Lower leg skin (tissue), 3 donors: ENCODE data around the gene CAPN5.

Source experiments
- POLR2A ChIP-seq, 2 donors: fragments of 450-650 bp; IDR thresholded peaks; one replicate each; pipeline ENCODE4 v1.6.1; 2016 to 2017; ENCODE audit warnings: antibody characterized with exemption in 2 of 2, mild to moderate bottlenecking in 1 of 2, moderate library complexity in 1 of 2
- TF ChIP-seq, protein P1 (sequence below), 3 donors: fragments of 450-650 bp; IDR thresholded peaks; one replicate each; pipeline ENCODE4 v1.5.1; 2016; ENCODE audit warnings: antibody characterized with exemption in 3 of 3, mild to moderate bottlenecking in 3 of 3, moderate library complexity in 2 of 3

DNA sequence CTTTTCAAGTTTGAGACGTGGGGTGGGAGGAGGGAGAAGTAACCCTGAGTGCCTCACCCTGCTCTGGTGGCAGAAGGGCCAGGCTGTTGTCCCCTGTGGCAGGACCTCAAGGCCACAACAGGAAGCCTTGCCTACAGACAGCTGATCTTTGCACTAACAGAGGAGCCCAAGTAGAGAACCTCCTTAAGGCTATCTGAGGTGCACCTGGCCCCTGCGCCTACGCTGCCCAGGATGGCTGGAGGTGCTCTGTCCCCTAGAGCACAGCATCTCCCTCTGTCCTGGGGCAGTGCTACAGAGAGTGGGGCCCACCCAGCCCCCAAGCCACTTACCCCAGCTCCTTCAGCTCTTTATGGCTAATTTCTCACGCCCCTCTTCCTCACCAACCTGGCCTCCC is 88.3 kb downstream of the CAPN5 start:
- no peak for TF ChIP-seq POLR2A (IDR thresholded peaks at IDR 0.05)
- TF ChIP-seq, protein P1, sequence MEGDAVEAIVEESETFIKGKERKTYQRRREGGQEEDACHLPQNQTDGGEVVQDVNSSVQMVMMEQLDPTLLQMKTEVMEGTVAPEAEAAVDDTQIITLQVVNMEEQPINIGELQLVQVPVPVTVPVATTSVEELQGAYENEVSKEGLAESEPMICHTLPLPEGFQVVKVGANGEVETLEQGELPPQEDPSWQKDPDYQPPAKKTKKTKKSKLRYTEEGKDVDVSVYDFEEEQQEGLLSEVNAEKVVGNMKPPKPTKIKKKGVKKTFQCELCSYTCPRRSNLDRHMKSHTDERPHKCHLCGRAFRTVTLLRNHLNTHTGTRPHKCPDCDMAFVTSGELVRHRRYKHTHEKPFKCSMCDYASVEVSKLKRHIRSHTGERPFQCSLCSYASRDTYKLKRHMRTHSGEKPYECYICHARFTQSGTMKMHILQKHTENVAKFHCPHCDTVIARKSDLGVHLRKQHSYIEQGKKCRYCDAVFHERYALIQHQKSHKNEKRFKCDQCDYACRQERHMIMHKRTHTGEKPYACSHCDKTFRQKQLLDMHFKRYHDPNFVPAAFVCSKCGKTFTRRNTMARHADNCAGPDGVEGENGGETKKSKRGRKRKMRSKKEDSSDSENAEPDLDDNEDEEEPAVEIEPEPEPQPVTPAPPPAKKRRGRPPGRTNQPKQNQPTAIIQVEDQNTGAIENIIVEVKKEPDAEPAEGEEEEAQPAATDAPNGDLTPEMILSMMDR (IDR thresholded peaks at IDR 0.05), result no peak
